Body of pancreas (tissue), 4 donors: ENCODE data around the gene TMEM158. TPM values are rescaled to one million over a fixed set of nuclear protein-coding genes. Genes with fewer than 3 reads are reported as not detected.

Source experiments
- ATAC-seq: fragments of 150-250 bp; one replicate; pipeline ENCODE4 v1.9.1; 2016
- DNase-seq, 4 donors: peaks; one replicate each; pipeline ENCODE4 v3.0.0-alpha.2; 2019
- H3K27ac ChIP-seq, 4 donors: fragments of 200-600 bp; sonication (generic); 1 replicate in 3 of 4; 2 replicates in 1 of 4; pipeline versions ENCODE4 v1.5.1 to v1.6.1; 2016 to 2019; ENCODE audit warnings: mild to moderate bottlenecking in 1 of 4, mixed read lengths in 1 of 4, moderate library complexity in 1 of 4
- H3K27me3 ChIP-seq, 2 donors: fragments of 200-600 bp; sonication (generic); one replicate each; pipeline ENCODE4 v1.6.0; 2016; ENCODE audit warnings: mild to moderate bottlenecking in 1 of 2
- H3K36me3 ChIP-seq, 2 donors: fragments of 200-600 bp; sonication (generic); replicated peaks in 1 of 2; 2 replicates each; pipeline ENCODE4 v1.5.1; 2016; ENCODE audit warnings: low read depth in 2 of 2; ENCODE audit not compliant: insufficient read depth in 1 of 2
- H3K4me1 ChIP-seq: fragments of 200-600 bp; sonication (generic); one replicate; pipeline ENCODE4 v1.6.0; 2016
- H3K4me3 ChIP-seq, 2 donors: fragments of 200-600 bp; sonication (generic); 1 replicate in 1 of 2; 2 replicates in 1 of 2; pipeline ENCODE4 v1.5.1; 2016 to 2019
- H3K9me3 ChIP-seq, 3 donors: fragments of 200-600 bp; sonication (generic); 1 replicate in 2 of 3; 2 replicates in 1 of 3; pipeline ENCODE4 v1.5.1; 2016
- POLR2A ChIP-seq, 3 donors: fragments of 450-650 bp; IDR thresholded peaks; one replicate each; pipeline ENCODE4 v1.6.1; 2016; ENCODE audit warnings: antibody characterized with exemption in 3 of 3, mild to moderate bottlenecking in 2 of 3
- WGBS, 2 donors: methylation state at CpG; one replicate each; pipeline ENCODE4 v1.1.5; 2017; 5-methylcytosine and 5-hydroxymethylcytosine counted together
- intact Hi-C: fragments of 100-400 bp; cut with DNase I; formaldehyde crosslinking; loops from one replicate; pipeline ENCODE4 v1.15.1; 2023
- total RNA-seq, 2 donors: library from RNA; depleted of rRNA; stranded (reverse); fragments of >200 nt; gene quantifications; one replicate each; pipeline ENCODE4 v1.1.0, GENCODE V29; 2016
- TF ChIP-seq, protein P1 (sequence below), 7 experiments: fragments of 450-650 bp in 4 of 7; fragments of 200-600 bp in 3 of 7; sonication (generic) in 3 of 7; IDR thresholded peaks; one replicate each; pipeline ENCODE4 v1.5.1; 2016 to 2019; ENCODE audit warnings: antibody characterized with exemption in 7 of 7

The TMEM158 gene
- total RNA-seq, 2 donors from 2014 or later, result 3.1 to 6.9 TPM

GRCh38 chr3:45199837-45200648 is 26.0 kb downstream of the TMEM158 start:
- Histone ChIP-seq H3K27me3 (no peaks in the 10 kb centered on the region), H3K4me1 (no peaks in the 10 kb centered on the region), H3K27ac (no peak overlapping the region), H3K36me3 (no peaks in the 10 kb centered on the region), H3K9me3 (no peaks in the 10 kb centered on the region), H3K4me3 (no peak overlapping the region)
- DNase-seq (peak in 2 of 4 donors; percentile 22 to 26), ATAC-seq (peak; percentile 64)
- intact Hi-C loops, result no loop called here
- WGBS, 2 donors, result 67% methylated on average over 8 of the region's 8 CpGs
- TF ChIP-seq POLR2A (IDR thresholded peaks at IDR 0.05), result no peak
- TF ChIP-seq, protein P1, sequence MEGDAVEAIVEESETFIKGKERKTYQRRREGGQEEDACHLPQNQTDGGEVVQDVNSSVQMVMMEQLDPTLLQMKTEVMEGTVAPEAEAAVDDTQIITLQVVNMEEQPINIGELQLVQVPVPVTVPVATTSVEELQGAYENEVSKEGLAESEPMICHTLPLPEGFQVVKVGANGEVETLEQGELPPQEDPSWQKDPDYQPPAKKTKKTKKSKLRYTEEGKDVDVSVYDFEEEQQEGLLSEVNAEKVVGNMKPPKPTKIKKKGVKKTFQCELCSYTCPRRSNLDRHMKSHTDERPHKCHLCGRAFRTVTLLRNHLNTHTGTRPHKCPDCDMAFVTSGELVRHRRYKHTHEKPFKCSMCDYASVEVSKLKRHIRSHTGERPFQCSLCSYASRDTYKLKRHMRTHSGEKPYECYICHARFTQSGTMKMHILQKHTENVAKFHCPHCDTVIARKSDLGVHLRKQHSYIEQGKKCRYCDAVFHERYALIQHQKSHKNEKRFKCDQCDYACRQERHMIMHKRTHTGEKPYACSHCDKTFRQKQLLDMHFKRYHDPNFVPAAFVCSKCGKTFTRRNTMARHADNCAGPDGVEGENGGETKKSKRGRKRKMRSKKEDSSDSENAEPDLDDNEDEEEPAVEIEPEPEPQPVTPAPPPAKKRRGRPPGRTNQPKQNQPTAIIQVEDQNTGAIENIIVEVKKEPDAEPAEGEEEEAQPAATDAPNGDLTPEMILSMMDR (IDR thresholded peaks at IDR 0.05), result no peak

GRCh38 chr3:45198264-45199260 is 27.5 kb downstream of the TMEM158 start:
- WGBS, 2 donors, result 61 to 68% methylated on average over 5 of the region's 5 CpGs
- no peak overlapping the region for H3K27ac ChIP-seq
- TF ChIP-seq POLR2A (IDR thresholded peaks at IDR 0.05), result no peak
- TF ChIP-seq, protein P1 (IDR thresholded peaks at IDR 0.05), result no peak
- no peaks in the 10 kb centered on the region for H3K4me1 ChIP-seq
- no peaks in the 10 kb centered on the region for H3K27me3 ChIP-seq
- H3K9me3 ChIP-seq, result no peaks in the 10 kb centered on the region
- H3K36me3 ChIP-seq, result no peaks in the 10 kb centered on the region
- no peak overlapping the region for H3K4me3 ChIP-seq
- intact Hi-C loops, result no loop called here
- DNase-seq (no peak), ATAC-seq (no peak)

DNA sequence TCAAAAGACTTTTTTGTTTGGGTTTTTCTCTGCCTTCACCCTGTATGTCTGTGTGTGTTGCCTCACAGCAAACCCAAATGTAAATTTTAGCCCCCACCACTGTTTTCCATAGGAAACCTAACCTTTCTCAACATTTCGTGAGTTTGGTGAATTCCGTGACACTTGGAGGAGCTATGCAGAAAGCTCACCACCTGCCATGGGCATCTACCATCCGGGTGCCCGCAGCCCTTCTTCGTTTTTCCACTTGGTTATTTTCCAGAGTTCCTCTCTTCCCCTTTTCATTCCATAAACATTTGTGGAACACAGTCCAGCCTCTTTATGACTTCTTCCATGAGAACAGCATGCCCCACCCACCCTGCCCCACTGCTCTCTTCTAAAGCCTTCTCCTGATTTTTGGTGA is 31.3 kb downstream of the TMEM158 start:
- 85 to 88% methylated on average over 5 of the region's 5 CpGs for WGBS, 2 donors

DNA sequence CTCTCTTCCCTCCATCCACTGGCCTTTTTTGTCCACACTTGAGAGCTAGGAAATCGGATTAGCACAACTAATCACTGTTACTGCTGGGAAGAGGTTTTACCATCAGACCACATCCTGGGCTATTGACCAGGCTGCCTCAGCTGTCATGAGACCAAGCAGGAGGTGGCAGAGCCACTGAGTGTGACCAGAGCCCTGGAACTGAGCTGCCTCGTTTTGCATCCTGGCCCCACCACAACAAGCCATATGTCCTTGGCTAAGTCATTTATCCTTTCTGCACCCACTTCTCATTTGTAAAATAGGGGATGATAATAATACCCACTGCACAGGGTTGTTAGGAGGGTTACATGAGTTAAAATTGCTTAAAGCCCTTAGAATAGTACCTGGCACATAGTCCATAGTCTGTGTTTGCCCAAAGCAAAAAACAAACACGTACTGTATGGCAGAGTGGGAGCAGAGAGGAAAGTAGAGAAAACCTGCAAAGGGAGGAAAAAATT is 34.1 kb downstream of the TMEM158 start:
- intact Hi-C loops, result no loop called here
- DNase-seq (no peak), ATAC-seq (no peak)
- no peaks in the 10 kb centered on the region for H3K36me3 ChIP-seq
- H3K4me1 ChIP-seq, result peaks cover 9% of the 10 kb centered on the region
- 39 to 58% methylated on average over 3 of the region's 3 CpGs for WGBS, 2 donors
- no peak for TF ChIP-seq POLR2A (IDR thresholded peaks at IDR 0.05)
- TF ChIP-seq, protein P1 (IDR thresholded peaks at IDR 0.05), result no peak
- no peaks in the 10 kb centered on the region for H3K9me3 ChIP-seq
- no peaks in the 10 kb centered on the region for H3K27me3 ChIP-seq
- no peak overlapping the region for H3K4me3 ChIP-seq
- H3K27ac ChIP-seq, result no peak overlapping the region

More for the DNA sequence above, 31.3 kb downstream of the TMEM158 start:
- H3K27me3 ChIP-seq, result no peaks in the 10 kb centered on the region
- intact Hi-C loops, result no loop called here
- H3K9me3 ChIP-seq, result no peaks in the 10 kb centered on the region
- no peak overlapping the region for H3K27ac ChIP-seq
- ATAC-seq, result no peak
- peaks cover 9% of the 10 kb centered on the region for H3K4me1 ChIP-seq
- TF ChIP-seq, protein P1 (IDR thresholded peaks at IDR 0.05), result no peak
- no peak for TF ChIP-seq POLR2A (IDR thresholded peaks at IDR 0.05)
- DNase-seq, result no peak
- no peaks in the 10 kb centered on the region for H3K36me3 ChIP-seq
- no peak overlapping the region for H3K4me3 ChIP-seq
